NCI-H345 (cell line): ENCODE measurements around the gene GET4.
A peak's percentile ranks its signal among the peaks of the same experiment; 100 is the strongest.

ENCODE experiments used
- DNase-seq: peaks from one replicate; lab custom pipeline; 2025; lab: John Stamatoyannopoulos, UW

Gene GET4, protein sequence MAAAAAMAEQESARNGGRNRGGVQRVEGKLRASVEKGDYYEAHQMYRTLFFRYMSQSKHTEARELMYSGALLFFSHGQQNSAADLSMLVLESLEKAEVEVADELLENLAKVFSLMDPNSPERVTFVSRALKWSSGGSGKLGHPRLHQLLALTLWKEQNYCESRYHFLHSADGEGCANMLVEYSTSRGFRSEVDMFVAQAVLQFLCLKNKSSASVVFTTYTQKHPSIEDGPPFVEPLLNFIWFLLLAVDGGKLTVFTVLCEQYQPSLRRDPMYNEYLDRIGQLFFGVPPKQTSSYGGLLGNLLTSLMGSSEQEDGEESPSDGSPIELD

DNA sequence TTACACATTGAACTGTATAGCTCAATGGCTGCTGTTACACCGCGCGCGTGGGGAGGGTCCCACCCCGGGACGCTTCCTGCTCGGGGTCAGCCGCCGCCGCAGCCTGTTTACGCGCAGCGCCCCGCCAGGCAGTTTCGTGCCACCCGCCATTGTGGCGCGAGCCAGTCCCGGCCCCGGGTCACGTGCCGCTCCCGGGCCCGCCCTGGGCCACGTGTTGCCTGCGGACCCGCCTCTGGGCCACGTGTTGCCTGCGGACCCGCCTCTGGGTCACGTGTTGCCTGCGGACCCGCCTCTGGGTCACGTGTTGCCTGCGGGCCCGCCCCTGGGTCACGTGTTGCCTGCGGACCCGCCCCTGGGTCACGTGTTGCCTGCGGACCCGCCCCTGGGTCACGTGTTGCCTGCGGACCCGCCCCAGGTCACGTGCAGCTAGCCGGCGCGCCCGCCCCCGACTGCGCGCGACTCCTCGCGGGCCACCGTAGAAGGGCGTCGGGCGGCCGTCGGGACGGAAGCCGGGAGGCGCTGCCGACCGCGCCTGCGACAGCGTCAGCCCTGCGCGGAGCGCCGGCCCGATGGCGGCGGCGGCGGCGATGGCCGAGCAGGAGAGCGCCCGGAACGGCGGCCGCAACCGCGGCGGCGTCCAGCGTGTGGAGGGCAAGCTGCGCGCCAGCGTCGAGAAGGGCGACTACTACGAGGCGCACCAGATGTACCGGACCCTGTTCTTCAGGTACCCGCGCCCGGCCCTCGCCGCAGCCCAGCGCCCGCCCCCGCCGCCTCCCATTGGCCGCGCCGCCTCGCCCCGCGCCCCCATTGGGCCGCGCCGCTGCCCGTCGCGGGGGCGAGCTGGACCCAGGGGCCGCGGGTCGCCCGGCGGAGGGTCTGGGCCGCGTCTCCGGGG, at the start of gene GET4:
Gene GET4 (plus strand): TSS at position 478 of the 895 bp plus-strand sequence. CDS start 92 bp downstream, at position 570.
- DNase-seq, result peak; percentile 99

DNA sequence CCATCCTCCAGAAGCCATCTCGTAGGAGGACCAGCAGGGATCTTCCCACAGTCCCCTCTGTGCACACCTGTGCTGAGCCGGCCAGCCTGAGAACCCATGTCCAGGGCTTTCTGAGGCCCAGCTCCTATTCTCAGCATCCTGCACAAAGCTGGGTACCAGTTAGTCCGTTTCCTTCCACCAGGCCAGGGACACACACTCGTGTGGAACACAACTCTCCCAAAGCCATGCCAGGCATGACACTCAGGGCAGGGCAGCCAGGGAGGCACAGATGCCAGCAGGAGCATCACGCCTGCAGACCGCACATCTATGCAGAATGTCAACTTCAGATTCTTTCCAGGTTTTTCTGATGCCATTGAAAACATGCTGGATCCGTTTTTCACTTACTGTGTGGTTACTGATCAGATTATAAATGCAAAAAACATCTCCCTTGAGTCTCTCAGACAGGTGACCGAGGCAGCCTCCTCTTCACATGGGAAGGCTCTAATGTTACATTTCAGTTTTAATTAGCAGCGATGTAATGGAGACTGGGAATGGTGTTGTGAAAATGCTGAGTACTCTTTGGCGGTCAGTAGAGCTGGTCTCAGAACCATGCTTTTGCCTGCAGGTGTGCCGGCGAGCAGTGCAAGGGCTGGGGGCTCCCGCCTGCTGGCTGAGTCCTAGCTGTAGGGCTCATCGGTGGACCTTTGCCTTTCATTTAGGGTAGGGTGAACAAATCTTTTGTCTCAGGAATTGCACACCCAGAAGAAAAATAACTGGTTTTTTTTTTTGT, 47.4 kb upstream of the GET4 start:
- DNase-seq, result no peak

DNA sequence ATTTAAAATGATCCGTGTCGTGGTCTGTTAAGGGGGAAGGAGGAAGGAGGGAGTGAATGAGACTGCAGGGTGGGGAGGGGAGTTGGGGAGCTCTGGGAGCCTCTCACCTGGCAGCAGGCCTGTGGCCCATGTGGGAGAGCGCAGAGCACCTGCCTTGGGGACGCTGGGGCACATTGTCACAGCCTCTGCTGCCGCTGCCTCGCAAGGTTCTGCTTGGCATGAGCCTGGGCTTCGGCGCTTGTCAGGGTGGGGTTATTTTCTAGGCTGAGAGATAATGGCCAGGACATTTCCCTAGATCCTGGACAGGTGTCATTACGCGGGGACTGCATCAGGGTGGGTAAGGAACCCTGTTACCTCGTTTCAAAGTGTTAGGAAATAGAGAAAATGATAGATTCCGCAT, 46.3 kb upstream of the GET4 start:
- no peak for DNase-seq

DNA sequence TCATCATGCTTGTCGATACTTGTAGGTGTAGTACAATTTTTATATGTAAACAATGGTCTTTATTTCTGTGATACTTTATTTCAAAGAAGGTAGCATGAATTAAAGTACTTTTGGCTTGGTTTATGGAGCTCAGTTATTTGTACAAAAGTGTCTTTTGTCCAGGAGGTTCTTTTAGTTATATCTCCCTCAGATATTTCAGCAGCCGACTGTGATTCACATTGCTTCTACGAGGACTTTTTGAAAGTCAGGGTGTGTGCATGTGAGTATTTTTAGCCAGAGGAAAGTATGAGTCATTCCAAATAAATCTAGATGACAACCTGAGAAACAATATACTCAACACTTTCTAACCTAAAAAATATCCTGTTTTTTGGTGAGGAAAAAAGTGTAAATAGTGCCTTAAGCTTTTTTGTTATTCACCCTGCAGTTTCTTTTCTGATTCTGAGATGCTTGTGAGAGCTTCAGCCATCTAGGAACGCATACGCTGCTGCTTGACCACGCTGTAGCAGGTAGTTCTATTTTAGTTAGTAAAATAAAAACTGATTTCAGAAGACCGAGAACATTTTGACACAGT, 44.7 kb upstream of the GET4 start:
- no peak for DNase-seq

DNA sequence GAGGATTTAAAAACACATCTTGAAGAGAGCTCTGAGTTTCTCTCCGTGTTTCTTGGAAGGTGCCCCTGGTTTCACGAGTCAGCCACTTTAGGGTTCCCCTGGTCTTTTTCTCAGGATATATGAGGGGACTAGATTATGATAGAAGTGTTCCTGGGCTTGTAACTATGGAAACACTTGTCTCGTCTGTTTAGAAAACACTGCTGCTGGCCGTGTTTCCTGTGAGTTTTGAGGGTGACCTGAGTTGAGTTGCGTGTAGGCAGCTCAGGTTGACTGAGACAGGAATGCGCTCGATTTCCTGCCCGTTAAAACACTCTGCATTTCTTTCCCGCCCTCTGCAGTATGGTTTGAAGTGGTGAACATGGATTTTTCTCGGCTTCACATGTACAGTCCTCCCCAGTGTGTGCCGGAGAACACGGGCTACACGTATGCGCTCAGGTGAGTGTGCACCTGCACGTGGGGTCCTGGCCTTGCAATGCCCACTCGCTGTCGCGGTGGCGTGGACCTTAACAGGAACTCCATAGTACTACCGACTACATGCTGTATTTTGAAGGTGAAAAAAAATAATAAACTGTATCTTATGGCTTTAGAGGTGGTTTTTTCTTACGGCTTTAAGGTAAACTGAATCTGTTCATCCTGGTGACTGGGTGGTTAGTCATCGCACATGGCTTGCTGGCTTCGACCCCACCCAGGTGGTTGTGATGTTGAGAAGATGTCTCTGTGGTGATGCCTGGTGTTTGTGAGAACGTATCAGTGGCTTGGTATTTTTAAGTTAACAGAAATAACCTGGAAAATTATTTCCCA, 44.0 kb upstream of the GET4 start, which contains the start of gene SUN1:
Gene SUN1 (plus strand): TSS at position 310 of the 801 bp plus-strand sequence. CDS start 49 bp downstream, at position 359.
- DNase-seq, result no peak

DNA sequence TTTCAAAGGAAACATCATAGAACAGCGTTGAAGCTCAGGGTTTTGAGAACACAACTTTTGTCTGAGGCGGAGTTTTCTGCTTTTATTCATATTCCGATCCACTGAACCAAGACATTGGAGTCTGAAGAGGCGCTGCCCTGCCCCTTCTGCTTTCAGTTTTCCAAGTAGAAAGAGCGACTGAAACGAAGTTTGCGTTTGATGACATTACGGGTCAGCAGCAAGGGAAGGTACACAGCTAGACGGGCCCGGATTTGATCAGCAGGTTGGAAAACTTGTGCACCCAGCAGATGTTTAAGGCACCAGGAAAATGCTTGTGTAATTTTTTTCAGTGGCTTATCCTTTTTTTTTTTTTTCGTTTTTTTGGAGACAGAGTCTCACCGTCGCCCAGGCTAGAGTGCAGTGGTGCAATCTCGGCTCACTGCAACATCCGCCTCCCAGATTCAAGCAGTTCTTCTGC, 43.4 kb upstream of the GET4 start:
- no peak for DNase-seq

DNA sequence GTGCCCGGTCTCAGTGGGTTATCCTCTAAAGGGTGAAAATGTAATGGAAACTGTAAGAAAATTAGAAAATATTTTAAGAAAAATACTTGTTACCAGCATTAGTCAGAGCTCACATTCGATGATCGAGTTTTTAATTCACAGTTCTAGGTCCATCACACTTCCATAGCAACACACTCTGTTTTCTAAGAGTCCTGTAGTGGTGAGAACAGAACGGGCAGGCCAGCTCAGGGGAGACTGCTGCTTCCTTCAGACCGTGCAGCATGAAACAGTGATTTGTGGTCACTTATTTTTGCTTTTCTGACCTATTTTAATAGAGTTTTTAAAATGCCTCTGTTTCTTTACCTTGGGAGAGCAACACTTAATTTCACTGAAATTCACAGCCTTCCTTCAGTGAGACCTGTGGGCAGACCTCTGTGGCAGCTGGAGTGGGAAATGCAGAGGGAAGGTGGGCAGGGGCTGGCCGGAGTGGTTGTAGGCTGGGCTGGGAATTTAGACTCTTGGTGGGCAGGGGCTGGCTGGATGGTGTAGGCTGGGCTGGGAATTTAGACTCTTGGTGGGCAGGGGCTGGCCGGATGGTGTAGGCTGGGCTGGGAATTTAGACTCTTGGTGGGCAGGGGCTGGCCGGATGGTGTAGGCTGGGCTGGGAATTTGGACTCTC, 42.6 kb upstream of the GET4 start:
- no peak for DNase-seq

DNA sequence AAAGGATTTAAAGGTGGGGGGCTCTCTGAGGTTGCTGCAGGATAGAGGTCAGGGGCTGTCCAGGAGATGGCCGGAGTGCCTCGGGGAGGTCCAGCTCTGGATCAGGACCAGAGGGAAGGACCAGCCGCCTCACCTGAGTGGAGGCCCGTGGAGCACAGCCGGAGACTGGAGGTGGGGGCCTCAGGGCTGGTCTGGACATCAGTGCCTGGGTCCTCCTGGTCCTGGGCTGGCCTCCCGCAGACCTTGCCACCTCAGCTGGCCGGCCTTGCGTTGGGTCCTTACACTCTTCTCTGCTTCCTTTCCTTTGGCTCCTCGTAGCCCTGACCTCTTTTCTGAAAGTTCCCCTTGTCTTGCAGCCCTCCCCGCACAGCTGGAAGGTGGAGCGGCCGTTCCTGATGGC, 42.1 kb upstream of the GET4 start:
- DNase-seq, result no peak

DNA sequence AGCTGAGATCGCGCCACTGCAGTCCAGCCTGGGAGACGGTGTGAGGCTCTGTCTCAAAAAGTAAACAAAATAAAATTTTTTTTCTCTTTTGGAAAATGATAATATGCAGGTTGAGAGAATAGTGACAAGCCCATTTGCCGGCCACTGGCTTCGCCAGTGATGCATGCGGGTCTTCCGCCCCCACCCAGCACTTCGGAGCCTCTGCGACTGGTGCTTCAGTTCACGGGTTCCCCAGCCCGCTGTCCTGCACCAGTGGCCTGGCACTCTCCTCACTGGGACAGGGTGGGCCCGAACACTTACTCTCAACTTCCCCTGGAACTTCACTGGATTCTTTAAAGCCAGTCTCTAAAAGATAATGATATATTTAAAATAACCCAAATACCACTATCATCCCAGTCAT, 41.3 kb upstream of the GET4 start:
- no peak for DNase-seq

DNA sequence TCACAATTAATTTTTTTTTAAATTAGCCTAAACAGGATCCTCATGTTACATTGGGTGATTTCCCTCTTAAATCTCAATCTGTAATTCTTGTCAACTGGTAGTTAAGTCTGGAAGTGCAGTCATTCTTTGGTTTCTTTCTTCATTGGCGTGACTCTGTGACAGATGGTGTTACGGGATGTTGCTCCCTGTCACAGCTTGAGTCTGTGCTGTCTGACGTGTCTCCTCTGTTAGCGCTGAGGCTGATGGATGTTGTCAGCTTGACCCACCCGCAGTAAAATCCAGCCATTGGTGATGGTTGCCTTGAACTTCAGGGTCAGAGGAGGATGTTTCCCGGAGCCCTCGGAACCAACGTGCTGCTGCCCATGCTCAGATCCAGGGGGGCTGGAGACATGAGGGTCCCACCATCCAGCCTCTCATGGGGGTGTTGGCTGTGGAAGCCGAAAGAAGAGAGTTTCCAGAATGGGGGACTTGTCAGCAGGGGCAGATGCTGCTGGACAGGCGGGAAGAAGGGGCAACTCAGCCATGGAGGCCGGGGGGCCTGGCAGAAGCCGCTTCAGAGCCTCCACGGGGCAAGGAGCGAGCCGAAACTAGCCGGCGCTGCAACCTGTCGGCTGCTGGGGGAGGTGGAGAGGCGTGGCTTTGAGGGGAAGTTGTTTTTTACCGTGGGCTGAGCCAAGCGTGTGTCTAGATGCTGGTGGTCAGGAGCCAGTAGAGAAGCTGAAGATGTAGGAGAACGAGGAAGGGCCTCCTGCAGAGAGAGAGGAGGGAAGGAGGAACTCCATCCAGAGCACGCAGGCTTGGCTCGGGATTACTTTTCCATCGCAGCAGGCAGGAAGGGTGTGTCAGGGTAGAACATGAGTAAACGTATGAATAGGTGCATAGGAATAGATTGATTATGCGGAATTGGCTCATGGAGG, 40.6 kb upstream of the GET4 start:
- DNase-seq, result no peak

DNA sequence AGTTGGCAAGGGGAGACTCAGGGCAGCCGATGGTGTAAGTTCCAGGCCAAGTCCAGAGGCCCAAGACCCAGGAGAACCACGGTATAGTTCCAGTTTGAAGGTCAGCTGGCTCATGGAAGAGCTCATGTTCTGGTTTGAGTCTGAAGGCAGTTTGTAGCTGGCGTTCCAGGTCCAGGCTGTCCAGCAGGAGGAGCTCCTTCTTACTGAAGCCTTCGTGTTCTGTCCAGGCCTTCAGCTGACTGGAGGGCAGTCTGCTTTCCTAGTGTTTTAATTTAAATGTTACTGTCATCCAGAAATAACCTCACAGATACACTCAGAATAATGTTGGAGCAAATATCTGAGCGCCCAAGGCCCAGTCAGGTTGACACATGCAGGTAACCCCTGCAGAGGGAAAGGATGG, 39.9 kb upstream of the GET4 start:
- DNase-seq, result no peak

DNA sequence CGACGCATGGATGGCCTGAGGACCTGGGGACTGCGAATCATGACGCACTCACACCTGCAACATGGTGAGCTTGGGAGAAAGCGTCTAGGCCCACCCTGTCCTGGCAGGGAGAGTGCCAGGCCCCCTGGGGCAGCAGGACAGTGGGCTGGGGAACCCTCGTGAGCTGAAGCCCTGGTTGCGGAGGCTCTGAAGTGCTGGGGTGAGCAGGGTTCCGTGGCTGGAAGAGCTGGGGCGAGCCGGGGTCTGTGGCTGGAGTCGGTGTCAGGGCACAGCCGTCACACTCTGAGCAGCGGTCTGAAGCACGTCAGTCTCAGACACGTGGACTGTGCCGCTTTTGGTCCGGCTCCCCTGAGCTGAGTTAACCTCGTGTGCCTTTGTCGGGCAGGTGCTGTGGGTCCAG, 39.4 kb upstream of the GET4 start:
- DNase-seq, result no peak

DNA sequence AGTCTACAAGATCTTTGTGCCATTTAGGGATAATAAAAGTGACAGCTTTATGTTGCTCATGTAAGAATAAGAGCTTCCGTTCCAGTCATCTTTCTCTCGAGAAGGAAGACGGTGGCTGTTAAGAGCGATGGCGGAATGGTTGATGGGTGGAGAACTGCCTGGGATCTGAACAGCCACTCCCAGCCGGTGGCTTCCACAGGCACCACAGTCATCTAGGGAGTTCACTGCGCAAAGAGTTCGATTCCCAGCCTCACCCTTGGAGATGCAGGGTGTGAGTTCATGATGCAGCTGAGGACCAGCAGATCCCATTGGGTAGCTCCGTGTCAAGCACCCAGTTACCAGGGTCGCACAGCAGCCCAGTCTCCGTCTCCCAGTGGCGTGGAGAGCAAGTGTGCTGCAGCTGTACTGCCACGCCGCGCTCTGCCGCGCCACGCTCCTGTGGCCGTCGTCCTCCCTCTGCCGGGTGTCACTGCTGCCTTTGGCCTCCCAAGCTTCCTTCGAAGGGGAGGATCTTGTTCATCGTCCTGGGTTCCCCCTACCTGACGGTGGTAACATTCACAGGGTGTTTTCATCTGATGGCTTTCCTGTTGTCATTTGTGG, 36.3 kb upstream of the GET4 start:
- DNase-seq, result no peak

DNA sequence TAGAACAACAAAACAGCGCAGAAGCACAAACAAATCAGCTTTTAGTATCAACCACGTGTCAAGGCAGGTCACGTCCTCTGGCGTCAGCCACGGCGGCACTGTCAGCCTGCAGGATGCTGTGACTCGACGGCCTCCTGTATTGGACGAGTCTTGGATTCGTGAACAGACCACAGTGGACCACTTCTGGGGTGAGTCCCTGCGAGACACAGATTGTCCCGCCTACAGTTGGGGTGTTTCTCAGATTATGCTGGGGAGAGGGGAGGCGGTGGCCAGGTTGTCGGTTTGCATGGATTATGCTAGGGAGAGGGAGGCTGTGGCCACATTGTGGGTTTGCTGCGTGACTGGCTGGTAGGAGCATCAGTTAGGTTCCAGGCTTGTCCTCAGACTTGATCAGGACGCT, 34.4 kb upstream of the GET4 start:
- DNase-seq, result no peak

DNA sequence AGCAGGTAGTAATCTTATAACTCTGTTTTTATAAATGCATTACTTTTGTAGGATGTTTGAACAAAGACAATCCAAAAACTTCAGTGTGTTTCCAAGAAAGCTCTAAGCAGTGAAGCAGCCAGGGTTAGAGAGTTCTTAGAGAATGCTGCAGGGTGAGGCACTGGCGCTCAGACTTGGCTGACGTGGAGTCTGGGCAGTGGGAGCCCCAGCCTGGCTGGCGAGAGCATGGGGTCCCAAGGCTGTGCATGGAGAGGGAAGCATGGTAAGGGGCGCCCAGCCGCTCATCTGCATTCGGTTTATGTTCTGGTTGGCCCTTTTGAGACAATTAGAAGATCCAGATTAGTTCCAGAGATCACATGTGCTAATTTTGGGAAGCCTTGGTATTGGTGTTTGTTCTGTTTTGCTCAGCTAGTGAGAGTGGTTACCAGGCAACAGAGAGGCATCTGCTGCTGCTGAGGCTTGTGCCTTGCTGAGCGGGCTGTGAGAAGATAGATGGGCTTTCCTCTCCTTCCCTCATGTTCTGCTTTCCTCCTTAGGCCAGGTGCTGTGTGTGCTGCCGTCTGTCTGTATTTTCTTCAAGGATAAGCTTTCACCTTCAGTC, 33.8 kb upstream of the GET4 start:
- DNase-seq, result no peak

DNA sequence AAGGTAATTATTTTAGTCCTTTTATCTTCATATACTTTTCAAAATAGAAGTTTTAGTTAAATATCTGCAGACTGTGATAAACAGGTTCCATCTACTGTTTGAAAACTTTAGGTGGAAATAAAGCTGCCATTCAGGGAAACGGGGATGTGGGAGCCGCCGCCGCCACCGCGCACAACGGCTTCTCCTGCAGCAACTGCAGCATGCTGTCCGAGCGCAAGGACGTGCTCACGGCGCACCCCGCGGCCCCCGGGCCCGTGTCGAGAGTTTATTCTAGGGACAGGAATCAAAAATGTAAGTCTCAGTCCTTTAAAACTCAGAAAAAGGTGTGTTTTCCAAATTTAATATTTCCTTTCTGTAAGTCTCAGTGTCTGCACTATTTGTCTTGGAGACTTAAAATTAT, 33.1 kb upstream of the GET4 start:
- DNase-seq, result no peak

DNA sequence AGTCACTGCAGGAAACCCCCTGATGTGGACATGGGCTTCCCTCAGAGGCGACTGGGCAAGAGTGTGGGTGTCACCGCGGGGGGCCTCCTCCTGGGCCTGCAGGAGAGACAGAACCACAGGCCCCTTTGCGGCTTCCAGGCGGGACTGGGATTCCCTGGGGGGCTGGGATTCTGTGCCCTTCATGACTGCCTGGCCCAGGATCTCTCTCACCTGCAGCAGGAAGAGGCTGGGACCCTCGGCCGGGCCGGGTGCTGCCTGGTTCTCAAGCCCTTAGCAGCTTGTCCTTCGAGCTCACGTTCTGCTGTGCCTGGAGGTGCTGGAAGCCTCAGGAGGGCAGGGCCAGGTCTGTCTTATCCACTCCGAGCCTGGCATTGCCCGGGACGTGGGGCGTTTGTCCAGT, 32.3 kb upstream of the GET4 start:
- DNase-seq, result no peak

DNA sequence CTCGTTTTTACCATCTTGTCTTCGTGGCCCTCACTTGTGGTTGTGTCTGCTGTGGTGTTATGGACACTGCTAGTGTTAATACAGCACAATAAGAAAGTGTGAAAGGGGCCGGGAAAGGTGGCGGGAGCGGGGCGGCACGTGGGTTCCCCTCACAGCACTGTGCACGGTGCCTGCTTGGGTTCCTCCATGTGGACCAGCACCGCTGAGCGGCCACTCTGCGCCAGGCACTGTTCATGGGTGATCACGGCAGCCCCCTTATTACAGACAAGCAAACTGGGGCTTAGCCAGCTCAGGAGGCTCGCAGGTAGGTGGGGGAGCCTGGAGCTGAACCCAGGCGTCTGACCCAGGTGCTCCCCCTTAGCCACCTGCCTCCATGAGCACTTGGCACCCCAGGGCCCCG, 31.8 kb upstream of the GET4 start:
- DNase-seq, result no peak

DNA sequence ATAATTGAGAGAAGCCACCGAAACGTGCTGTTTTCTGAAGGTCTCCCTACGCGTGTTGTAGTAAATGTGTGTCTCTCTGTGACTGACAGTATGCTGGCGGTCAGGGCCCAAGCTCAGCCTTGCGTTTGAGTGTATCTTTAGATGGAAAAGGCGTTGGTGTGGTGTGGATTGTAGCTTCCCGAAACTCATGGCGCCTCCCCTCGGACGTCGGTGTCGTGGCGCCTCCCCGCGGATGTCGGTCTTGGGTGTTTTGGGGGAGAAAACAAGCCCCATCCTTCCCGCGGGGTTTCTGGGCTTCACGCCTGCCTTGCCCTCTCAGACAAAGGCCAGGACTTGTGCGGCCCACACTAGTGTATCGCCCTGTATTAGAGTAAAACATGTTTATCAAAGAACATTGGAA, 31.3 kb upstream of the GET4 start:
- DNase-seq, result no peak
